GM21717 (cell line): Measurements from ENCODE around the gene INTS3.
"Not testable (repeated sequence)": the region's sequence is repeated elsewhere in the genome, so short reads cannot be mapped to it uniquely, and the experiment has no call there.

Source experiments
- ATAC-seq: cut with Tn5 transposase; IDR thresholded peaks from one replicate; pipeline ENCODE4 v1.9.1; 2021; ENCODE audit warnings: mild to moderate bottlenecking, moderate library complexity; ENCODE audit not compliant: unreplicated experiment

The INTS3 gene

DNA sequence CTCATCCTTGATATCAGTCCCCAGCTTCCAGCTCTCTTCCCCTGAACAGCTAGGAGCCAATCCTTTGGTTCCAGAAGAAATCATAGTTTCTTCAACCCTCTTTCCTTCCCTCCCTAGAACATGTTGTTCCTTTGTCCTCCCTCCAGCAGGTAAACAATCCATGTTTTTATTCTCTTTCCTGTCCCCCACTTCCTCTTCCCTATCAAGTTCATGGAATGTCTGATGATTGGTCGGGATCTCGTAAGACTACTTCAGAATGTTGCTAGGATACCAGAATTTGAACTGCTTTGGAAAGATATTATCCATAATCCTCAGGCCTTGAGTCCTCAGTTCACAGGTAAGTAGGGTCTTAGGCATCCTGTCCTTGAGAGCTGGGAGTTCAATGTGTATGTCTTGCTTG, 24.2 kb downstream of the INTS3 start:
- ATAC-seq, result no peak

DNA sequence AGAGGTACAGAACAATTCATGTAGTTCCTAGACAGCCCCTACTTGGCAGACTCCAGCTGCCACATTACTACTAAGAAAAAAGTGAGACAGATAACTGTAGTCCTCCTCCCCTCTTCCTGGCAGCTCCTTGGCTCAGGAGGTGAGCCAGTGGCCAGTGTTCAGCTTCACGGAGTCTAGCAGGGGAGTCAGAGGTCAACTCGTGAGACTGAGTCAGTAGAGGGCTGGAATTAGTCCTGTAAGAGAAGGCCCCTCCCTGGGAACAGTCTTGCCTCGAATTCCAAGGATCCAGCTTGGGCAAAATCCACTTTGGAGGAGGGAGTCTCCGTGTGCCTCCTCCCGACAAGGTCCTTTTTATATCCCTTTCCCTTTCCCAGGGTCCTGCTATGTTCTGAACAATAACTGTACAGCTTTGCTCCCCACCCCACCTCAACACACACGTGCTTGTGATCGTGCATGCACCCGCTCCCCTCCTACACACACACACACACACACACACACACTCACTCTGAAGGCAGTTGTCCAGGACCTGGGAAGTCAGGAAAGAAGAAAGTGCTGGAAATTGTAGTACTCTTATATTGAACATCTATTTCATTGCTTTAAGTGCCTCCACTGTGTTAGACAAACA, 24.8 kb downstream of the INTS3 start:
- no peak for ATAC-seq

DNA sequence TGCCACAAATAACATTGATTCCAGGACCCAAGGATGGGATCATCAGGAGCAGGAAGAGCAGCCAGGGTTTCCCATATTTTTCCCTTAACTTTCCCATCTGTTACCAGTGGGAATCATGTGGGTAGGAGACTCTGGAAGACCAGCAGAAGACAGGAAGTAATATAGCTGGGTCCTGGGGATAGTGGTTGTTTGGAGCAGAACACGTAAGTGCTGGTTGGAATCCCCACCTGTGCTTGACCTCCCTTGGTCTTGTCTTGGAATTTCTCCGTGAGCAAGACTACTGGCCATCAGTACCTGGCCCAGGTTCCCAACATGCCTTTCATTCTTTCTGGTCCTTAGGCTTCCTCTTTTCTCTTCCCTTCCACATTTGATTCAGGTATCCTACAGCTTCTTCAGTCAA, 26.4 kb downstream of the INTS3 start:
- no peak for ATAC-seq

GRCh38 chr1:153760440-153760839, 32.6 kb downstream of the INTS3 start:
- ATAC-seq, result no peak

DNA sequence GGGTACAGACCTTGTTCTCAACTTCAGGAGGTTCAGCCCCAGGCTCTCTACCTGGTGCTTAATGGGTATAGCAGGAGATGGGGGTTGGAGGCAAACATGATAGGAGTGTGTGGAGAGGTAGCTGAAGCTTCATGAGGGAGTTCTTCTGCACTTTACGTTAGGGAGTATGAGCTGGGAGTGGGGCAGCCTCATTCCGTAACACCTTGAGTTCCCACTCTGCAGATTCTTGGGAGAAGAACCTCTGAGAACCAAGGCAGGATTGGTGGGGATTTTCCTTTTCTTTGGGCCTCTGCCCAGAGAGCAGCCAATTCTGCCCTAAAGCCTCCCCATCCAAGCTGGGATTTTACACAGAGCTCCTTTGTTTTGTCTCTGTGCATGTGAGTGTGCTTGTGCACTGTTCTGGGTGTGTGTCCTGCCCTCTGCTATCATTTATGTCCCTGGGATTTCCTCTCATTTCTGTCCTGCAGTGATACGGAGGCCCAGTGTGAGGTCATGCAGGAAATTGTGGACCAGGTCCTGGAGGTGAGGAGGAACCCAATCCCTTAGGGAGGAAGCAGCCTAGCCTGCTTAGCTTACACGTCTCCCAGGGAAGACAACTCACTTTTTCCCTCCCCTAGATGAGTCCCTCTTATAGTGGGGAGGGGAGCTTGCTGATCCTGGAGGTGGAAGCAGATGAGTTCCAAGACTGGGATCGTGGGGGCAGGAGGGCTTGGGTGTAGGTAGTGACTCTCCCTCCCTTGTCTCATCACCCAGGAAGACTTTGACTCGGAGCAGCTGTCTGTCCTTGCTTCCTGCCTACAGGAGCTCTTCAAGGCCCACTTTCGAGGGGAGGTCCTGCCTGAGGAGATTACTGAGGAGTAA, 35.7 kb downstream of the INTS3 start:
- no peak for ATAC-seq

GRCh38 chr1:153764310-153764709, 36.5 kb downstream of the INTS3 start:
- no peak for ATAC-seq

- not testable (repeated sequence) for ATAC-seq
These were observed 38.8 kb downstream of the INTS3 start for GRCh38 chr1:153766663-153767062.

DNA sequence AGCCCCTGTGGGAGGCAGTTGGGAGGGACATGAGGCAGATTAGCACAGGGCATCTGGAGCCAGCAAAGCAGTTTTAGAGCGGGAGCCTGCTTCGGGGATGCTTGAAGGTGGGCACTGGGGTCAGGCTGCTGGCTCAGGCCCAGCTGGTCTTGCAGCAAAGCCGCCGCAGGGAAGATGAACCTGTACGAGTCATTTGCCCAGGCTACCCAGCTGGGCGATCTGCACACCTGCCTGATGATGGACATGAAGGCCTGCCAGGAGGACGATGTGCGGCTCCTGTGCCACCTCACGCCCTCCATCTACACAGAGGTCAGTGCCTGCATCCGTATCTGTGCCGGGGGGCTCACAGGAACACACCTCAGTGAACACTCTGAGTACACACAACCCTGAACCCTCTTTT, 39.7 kb downstream of the INTS3 start:
- ATAC-seq, result no peak

DNA sequence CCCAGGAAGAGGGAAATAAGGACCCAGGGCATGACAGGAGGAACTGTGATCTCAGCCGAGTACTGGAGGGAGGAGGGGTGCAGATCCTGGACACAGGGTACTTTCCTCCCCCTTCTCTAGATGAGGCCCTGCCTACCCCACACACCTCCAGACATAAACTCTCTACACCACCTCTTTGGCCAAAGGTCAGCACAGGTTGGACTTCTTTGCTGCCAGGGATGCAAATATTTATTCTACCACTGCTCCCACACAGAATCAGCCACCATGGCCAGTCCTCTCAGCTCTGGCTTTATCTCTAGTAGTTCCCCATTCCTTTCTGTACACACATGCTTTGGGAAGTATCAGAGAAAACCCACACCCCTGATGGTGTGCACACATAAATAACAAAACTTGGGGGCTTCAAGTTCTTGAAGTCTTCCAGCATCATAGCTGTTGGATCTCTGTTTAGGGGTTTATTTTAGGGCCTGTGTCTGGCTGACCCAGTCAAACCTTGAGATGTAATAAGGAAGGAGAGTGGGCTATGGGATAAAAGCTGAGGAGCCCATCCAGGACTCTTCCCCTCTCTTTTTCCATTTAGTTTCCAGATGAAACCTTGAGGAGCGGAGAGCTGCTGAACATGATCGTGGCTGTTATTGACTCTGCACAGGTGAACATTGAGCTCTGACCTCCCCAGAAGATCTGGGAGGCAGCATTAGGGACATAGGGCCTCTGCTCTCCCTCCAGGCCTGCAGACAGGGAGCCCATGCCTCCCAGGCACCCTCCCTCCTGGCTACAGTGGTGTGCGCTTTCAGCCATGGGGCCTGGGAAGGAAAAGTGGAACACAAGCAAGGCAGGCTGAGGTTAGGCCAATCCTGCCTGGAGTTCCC, 40.7 kb downstream of the INTS3 start:
- ATAC-seq, result no peak

- ATAC-seq, result no peak
These were observed 41.4 kb downstream of the INTS3 start for GRCh38 chr1:153769221-153769620.

GRCh38 chr1:153770797-153771196, 42.9 kb downstream of the INTS3 start:
- ATAC-seq, result no peak

DNA sequence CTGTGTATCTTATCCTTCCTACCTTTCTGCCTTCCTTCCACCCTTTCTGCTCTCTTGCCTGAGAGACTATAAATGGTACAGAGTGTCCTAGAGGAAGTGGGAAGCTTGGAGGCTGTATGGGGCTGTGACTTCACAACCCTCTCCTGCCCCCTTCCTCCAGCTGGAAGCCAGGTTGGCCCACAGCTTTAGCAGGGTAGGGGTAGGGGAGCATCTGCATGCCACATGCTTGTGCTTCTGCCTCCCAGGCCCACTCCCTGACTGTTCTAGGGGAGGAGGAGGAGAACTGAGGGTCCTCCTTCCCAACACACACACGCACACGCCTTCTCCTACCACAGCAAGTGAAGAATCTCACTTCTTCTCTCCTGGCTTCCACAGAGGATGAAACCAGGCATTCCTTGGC, 43.4 kb downstream of the INTS3 start:
- no peak for ATAC-seq

DNA sequence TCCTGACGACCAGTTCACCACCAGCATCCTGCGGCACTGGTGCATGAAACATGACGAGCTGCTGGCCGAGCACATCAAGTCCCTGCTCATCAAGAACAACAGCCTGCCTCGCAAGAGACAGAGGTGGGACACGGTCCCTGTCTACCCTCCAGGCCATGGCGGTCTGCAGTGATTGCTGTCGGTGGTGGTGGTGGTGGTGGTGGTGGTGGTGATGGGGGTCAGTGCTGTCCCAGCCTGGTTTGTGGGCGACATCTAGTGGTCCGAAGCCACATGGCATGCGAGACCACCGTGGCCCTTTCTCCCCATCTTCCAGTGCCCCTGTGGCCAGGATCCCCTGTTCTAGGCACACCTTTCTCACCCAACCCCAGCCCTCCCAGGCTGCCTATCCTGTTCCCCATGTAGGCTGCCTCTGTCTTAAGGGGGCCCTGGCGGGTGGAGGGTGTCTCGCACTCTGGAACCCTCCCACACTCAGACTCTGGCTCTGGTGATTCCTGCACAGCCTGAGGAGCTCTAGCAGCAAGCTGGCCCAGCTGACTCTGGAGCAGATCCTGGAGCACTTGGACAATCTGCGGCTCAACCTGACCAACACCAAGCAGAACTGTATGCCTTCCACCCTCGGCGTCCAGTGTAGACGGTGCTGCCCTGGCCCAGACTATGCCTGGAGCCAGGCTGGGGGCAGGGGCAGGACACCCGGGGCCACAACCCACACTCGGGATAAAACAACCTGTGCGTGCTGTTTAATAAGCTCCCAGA, 44.2 kb downstream of the INTS3 start:
- ATAC-seq, result no peak

GRCh38 chr1:153773096-153773921, 45.5 kb downstream of the INTS3 start:
- no peak for ATAC-seq

DNA sequence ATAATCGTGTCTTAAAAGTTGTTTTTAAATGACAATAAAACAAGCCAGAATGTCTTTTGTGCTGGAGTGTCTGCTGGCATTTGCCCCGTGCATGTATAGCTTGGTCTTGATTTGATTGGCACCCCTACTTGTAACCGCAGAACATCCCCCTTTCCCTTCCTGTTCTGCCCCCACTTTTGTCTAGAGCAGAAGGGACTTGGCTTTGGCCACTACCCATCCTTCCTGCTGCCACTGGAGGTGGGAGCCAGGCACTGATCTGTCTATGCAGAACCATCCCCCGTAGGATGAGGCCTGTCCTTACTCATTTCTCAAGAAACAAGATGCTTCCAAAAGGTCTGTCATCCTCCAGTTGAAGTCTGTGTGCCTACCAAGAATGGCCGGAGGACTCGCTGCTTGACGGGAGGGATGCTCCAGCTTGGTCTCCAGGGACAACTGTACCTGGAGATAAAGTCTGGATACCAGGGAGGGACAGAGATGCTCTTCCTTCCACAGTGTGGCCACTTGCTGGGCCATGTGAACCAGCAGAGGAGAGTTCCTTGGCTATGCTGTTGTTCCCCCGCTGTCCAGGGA, 46.3 kb downstream of the INTS3 start:
- no peak for ATAC-seq

DNA sequence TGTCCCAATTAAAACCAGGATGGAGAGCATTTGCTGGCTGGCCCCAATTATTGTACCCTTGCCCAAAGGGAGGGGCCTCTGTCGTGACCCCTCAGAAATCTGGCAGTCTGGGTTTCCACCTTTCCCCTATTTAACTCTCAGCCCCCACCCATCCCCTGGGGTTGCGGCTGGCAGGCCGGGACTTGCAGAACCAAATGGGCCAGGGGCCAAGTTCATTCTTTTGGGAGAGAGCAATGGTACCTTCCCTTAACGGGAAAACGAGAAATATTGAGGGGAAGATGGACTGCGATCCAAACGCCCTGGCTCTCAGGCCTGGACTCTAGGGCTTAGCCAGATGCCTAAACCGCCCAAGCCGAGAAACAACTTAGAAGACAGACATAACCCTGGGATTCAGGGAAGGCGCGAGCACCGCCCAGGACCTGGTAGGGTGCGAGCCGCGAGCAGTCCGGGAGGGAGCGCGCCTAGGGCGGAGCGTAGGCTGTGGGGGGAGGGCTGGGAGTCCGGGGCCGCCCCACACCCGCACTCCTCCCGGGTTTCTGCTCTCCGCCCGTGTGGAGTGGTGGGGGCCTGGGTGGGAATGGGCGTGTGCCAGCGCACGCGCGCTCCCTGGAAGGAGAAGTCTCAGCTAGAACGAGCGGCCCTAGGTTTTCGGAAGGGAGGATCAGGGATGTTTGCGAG, 47.1 kb downstream of the INTS3 start, which contains the start of gene SLC27A3:
Gene SLC27A3 (plus strand): TSS at position 628 of the 678 bp plus-strand sequence. CDS start 91 bp downstream, outside the sequence.
- peak; percentile 18 for ATAC-seq

DNA sequence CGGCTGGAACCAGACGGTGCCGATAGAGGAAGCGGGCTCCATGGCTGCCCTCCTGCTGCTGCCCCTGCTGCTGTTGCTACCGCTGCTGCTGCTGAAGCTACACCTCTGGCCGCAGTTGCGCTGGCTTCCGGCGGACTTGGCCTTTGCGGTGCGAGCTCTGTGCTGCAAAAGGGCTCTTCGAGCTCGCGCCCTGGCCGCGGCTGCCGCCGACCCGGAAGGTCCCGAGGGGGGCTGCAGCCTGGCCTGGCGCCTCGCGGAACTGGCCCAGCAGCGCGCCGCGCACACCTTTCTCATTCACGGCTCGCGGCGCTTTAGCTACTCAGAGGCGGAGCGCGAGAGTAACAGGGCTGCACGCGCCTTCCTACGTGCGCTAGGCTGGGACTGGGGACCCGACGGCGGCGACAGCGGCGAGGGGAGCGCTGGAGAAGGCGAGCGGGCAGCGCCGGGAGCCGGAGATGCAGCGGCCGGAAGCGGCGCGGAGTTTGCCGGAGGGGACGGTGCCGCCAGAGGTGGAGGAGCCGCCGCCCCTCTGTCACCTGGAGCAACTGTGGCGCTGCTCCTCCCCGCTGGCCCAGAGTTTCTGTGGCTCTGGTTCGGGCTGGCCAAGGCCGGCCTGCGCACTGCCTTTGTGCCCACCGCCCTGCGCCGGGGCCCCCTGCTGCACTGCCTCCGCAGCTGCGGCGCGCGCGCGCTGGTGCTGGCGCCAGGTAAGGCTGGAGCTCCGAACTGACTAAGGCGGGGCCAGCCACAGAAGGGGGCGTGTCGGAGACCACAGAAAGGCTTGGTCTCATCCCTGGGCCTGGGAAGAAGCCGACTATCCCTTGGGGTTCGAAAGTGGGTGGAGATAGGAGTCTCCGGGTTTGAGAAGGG, 47.8 kb downstream of the INTS3 start:
- peak; percentile 41 for ATAC-seq

GRCh38 chr1:153776352-153776751, 48.5 kb downstream of the INTS3 start:
- no peak for ATAC-seq
